Measurements from ENCODE around the gene LHFPL2.

The LHFPL2 gene

GRCh38 chr5:78519198-78519941, 129.2 kb downstream of the LHFPL2 start:
- no peak for DNase-seq (ENCODE audit: low spot score)

- peak; percentile 90 for DNase-seq (ENCODE audit: low spot score)
Observed at GRCh38 chr5:78518365-78519197, 130.0 kb downstream of the LHFPL2 start.

- DNase-seq (ENCODE audit: low spot score), result no peak
Observed at GRCh38 chr5:78515670-78516069, 132.9 kb downstream of the LHFPL2 start.

- DNase-seq (ENCODE audit: low spot score), result no peak
Observed at GRCh38 chr5:78514427-78515330, 133.9 kb downstream of the LHFPL2 start.

- DNase-seq (ENCODE audit: low spot score), result no peak
Observed at GRCh38 chr5:78513441-78513840, 135.1 kb downstream of the LHFPL2 start.

GRCh38 chr5:78512435-78512834, 136.1 kb downstream of the LHFPL2 start:
- no peak for DNase-seq (ENCODE audit: low spot score)

- no peak for DNase-seq (ENCODE audit: low spot score)
Observed at GRCh38 chr5:78511121-78511906, 137.3 kb downstream of the LHFPL2 start.

- DNase-seq (ENCODE audit: low spot score), result peak; percentile 60
Observed at GRCh38 chr5:78509884-78510769, 138.4 kb downstream of the LHFPL2 start.

- no peak for DNase-seq (ENCODE audit: low spot score)
Observed at GRCh38 chr5:78509145-78509865, 139.3 kb downstream of the LHFPL2 start.

- peak; percentile 48 for DNase-seq (ENCODE audit: low spot score)
Observed at GRCh38 chr5:78508186-78508765, 140.3 kb downstream of the LHFPL2 start.

- no peak for DNase-seq (ENCODE audit: low spot score)
Observed at GRCh38 chr5:78507531-78507930, 141.0 kb downstream of the LHFPL2 start.

- DNase-seq (ENCODE audit: low spot score), result no peak
Observed at GRCh38 chr5:78506261-78507024, 142.1 kb downstream of the LHFPL2 start.

- DNase-seq (ENCODE audit: low spot score), result no peak
Observed at GRCh38 chr5:78505860-78506259, 142.7 kb downstream of the LHFPL2 start.

- DNase-seq (ENCODE audit: low spot score), result peak; percentile 89
Observed at GRCh38 chr5:78504704-78505677, 143.6 kb downstream of the LHFPL2 start.

- DNase-seq (ENCODE audit: low spot score), result no peak
Observed at GRCh38 chr5:78503958-78504653, 144.5 kb downstream of the LHFPL2 start.
